ENCODE measurements around the gene HPN.

HPN gene

GRCh38 chr19:35105047-35105410 is 63.5 kb downstream of the HPN start:
- DNase-seq (ENCODE audit: low read depth in 2 of 2): no peak

- no peak for DNase-seq (ENCODE audit: low read depth in 2 of 2)
Observed at GRCh38 chr19:35105411-35106290, 64.1 kb downstream of the HPN start.

GRCh38 chr19:35106291-35106583 is 64.7 kb downstream of the HPN start:
- no peak for DNase-seq (ENCODE audit: low read depth in 2 of 2)

- no peak for DNase-seq (ENCODE audit: low read depth in 2 of 2)
Observed at GRCh38 chr19:35106898-35107541, 65.5 kb downstream of the HPN start.

GRCh38 chr19:35107545-35107944 is 66.0 kb downstream of the HPN start:
- no peak for DNase-seq (ENCODE audit: low read depth in 2 of 2)

GRCh38 chr19:35108730-35109129 is 67.2 kb downstream of the HPN start:
- no peak for DNase-seq (ENCODE audit: low read depth in 2 of 2)

- no peak for DNase-seq (ENCODE audit: low read depth in 2 of 2)
Observed at GRCh38 chr19:35109395-35110112, 68.0 kb downstream of the HPN start.

GRCh38 chr19:35110974-35111373 is 69.5 kb downstream of the HPN start:
- no peak for DNase-seq (ENCODE audit: low read depth in 2 of 2)

- no peak for DNase-seq (ENCODE audit: low read depth in 2 of 2)
Observed at GRCh38 chr19:35112995-35113688, 71.6 kb downstream of the HPN start.

- peak; percentile 41 to 55 for DNase-seq (ENCODE audit: low read depth in 2 of 2)
Observed at GRCh38 chr19:35114353-35115176, 73.0 kb downstream of the HPN start.

GRCh38 chr19:35115177-35115951 is 73.8 kb downstream of the HPN start, which contains the start of gene FXYD3:
TSS of gene FXYD3 (plus strand) at chr19:35115823. CDS start at chr19:35119377, 3,554 bp downstream.
- no peak for DNase-seq (ENCODE audit: low read depth in 2 of 2)

All from stimulated activated CD4-positive, alpha-beta T cell treated with anti-CD3 and anti-CD28 coated beads, Interleukin-15, amount 100 ng/mL, for 48 hours (primary cell).